ENCODE data around the gene NRN1.
"Not testable (repeated sequence)": the region's sequence is repeated elsewhere in the genome, so short reads cannot be mapped to it uniquely, and the experiment has no call there.

The NRN1 gene

GRCh38 chr6:6006428-6007365 lies at the start of gene NRN1:
TSS of gene NRN1 (minus strand) at chr6:6006925. CDS start at chr6:6006749, 176 bp downstream.
- DNase-seq = no peak

GRCh38 chr6:6052216-6052615 lies 45.5 kb upstream of the NRN1 start:
- DNase-seq = no peak

DNA sequence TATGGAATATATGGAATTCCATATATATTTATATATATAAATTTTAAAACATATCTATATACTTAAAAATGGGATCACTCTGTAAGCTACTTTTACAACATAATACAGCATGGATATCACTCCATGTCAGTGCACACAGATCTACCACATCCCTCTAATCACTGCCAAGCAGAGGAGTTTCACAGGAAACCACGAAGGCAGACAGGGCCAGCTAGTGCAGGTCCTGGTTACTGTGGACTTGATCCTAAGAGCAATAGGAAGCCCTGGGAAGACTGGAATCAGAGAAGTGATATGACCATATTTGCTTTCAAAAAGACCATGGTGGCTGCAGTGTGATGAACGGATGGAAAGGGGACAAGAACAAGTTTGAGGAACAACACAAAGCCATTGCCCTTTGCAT lies 40.0 kb upstream of the NRN1 start:
- DNase-seq = no peak

DNA sequence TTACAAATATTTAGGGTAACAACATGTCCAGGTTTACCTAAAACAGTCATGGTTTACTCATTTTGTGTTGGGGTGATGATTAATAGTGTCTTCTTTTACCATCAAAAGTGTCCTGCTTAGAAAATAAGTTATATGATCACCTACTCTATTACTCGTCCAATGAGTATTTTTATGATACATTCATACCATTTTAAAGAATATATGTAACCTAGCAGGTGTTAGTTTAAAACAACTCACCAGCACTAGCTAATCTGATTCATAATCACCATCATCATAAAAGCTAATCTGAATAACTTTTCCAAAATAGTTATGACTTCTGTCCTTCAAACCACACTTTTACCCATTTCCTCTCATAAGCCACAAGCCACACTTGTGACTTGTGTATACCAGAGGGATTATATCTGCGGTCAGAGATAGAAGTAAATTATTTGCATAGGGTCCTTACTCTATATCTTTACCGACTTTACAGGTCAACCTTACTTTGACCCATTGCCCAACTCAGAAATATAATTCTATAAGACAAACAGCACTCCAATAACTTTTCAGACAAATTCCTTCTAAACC lies 33.3 kb upstream of the NRN1 start:
- DNase-seq = no peak

DNA sequence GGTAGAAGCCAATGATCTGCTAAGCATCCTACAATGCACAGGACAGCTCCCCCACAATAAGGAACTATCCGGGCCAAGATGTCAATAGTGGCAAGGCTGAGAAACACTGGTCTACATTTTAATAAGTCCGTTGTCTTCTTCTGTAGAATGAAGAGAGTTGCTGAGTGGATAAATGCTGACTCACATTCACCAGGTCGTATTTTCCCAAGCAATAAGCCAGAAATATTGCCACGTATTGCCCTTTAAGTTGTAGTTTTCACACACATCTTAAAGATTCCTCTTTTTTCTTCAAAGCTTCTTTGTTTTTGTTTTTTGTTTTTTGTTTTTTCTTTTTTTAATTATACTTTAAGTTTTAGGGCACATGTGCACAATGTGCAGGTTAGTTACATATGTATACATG lies 30.5 kb upstream of the NRN1 start:
- DNase-seq = no peak

DNA sequence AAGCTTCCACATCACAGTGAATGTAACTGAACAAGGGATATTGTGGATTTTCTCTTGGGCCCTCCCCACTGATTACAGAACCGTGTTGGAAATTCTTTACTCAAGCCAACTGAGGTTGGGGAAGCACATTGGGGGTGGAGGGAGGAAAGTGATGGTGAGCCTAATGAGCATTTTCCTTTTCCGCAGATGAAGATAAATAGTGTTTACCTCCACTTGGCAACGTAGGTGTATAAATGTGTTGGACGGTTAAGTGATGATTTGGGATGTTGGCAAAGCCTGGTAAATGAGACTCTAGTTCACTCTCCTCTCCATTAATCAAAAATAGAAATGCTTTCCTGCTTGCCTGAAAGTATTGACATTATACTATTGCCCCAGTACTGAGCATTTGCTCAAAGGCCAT lies 27.1 kb upstream of the NRN1 start:
- DNase-seq = no peak

DNA sequence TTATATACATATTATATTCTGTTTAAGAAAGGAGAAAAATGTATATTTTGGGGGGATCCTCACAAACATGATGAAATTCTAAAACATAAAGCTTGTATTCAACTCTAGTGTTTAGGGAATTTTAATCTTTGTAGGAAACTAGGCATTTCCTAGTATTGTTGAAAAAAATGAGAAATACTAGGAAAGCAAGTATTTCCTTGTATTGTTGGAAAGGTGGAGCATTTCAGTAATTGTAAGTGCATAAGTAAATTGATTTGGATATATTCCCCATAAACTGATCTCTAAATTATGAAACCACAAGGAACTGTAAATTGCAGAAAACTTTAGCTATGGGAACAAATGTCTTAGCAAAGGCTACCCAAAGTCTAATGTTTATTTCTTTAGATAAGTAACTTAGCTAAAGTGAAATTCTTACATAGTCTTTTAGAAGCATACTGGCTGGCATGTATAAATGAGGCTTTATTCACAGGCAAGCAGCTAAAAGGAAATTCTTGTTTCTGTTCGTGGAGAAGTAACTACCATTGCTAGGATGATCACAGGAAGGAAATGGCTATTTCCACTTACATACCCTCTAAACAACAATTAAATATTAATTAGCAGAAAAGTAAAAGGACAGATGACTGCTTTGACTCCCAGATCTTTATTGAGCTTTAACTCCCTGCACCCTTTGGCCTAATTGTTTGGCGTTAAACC lies 19.9 kb upstream of the NRN1 start:
- DNase-seq = no peak

GRCh38 chr6:6025736-6026135 lies 19.0 kb upstream of the NRN1 start:
- DNase-seq = no peak

DNA sequence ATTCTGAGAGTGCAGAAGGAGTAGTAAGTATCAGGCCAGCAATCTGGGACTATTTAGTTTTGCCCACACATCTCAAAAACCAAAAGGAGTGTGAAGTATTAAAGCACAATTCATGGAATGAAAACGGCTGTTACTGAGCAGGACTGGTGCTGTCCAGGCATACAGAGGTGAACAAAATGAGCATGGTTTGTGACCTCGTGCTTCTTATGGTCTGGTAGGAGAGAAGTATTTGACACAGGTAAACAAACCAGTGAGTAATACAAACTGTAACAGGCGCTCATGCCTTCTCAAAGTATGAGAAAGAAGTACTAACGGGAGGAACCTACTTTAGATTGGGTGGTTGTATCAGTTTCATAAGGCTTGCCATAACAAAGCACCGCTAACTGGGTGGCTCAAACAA lies 17.5 kb upstream of the NRN1 start:
- DNase-seq = no peak

GRCh38 chr6:6022841-6023240 lies 16.1 kb upstream of the NRN1 start:
- DNase-seq = not testable (repeated sequence)

GRCh38 chr6:6008648-6009421 lies 2.1 kb upstream of the NRN1 start:
- no peak for DNase-seq

DNA sequence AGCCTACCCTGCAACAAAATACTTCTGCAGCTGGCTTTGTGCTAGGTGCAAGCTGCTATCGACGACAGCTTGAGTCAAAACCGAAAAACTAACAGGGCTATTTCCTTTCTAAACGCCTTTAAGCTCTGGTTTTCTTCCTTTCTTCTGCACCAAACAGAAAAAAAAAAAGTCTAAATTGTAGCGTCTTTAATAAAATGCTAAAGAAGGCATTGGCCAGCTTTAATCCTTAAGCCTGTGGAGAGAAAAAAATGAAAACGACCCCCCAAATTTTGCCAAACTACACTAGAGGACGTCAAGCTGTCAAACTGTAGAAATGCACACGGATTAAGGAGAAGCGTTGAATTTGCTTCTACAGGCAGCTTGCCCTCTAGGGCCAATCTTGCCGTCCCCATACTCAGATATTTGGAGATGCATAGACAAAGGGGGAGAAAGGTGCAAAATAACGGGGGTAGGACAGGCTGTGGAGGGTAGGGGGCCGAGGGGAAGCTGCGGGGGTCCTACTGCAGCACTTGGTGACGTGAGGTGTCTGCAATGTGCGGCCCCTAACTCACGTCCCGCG lies 1.4 kb upstream of the NRN1 start:
- no peak for DNase-seq

DNA sequence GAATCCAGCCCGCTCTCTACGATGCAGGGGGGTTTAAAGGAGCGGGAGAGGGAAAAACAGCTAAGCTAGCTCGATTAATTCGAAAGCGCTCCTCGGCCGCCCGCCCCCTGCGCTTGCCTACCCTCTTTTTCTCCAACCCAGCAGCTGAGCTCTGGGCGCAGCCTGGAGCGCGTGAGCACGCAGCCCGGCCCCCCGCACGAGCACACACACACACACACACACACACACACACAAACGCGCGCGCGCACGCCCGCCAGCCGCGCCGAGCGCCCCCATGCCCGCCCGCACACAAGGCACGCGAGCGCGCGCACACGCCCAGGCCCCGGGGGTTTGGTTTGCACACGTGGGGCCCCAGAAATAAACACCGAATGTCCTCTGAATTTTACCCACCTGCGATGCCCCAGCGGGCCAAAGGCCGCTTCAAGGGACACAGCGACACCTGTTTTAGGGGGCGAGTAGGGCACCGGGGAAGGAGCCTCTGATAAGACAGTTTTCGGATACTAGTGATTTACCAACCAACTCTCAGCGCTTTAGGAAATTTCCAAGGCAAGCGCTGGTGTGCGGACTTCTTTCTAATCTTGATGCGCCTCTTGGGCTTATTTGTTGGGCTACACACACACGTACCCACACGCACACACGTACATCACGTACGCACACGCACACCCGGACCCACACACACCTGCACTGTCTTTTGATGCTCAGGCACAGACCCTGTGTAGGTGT lies 802 bp upstream of the NRN1 start:
- no peak for DNase-seq

GRCh38 chr6:6006006-6006427 lies 708 bp downstream of the NRN1 start:
- no peak for DNase-seq

GRCh38 chr6:6005051-6006005 lies 1.4 kb downstream of the NRN1 start:
- no peak for DNase-seq

DNA sequence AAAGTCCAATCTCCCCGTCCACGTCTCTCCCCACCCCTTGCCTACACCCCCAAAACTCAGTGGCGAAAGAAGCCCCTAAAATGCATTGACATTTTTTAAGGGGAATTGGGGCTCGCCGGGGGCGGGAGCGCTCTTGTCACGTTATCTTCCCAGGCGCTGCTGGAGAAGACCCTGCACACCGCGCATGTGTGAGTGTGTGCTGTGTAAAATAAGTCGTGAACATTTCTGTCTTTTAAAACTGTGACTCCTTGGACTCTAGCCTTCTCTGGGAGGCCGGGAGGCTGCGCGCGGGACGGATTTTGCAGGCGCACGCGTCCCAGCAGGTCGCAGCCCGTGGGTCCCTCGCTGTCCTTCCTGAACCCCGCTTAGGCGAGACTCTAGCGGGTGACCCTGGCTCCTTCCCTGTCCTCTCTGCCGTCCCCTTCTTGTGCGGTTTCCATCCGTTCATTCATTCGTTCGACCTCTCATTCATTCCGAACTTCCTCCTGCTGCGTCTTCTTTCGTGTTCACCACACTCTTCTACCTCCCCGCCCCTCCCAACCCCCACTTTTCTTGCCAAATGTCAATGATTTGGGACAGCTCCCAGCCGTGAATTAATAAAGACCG lies 2.2 kb downstream of the NRN1 start:
- no peak for DNase-seq

DNA sequence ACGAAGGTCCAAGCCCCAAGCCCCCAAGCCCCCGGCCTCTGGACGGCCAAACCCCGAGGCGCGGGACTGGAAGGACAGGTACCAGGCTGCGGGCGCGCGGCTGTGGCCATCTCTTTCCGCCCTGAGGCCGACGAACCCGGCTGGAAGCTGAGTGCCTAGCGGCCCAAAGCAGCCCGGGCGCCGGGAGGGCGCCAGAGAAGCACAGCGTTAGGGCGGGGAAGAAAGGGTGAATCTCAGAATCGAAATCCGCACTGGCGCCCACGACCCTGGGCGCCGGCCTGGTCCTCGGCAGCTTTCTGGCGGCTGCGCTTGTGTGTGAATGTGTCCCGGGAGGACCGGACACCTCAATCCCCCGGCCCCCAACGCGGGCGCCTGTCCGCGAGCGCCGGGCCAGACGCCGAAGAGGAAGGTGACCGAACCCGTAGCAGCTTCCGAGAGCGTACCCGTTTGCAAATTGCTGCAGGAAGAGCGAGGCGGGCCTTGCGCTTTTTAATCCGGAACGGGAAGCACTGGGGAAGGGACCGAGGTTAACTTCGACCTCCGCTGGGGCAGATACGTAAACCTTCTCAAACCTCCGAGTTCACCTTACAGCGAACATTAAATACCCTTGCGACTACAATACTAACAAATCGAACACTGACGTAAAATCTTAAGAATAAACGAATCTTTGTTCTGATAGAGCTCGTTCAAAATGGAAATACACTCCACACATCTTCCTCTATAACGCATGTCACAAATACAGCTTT lies 2.9 kb downstream of the NRN1 start:
- no peak for DNase-seq

GRCh38 chr6:6002848-6003620 lies 3.7 kb downstream of the NRN1 start:
- no peak for DNase-seq

All from NK-92 treated with Interleukin-12 subunit alpha and Interleukin-12 subunit beta, amount 100 ng/mL, for 24 hours (cell line).